ENCODE data around the gene THNSL1.
"Not testable (repeated sequence)": the region's sequence is repeated elsewhere in the genome, so short reads cannot be mapped to it uniquely, and the experiment has no call there.

The THNSL1 gene, protein sequence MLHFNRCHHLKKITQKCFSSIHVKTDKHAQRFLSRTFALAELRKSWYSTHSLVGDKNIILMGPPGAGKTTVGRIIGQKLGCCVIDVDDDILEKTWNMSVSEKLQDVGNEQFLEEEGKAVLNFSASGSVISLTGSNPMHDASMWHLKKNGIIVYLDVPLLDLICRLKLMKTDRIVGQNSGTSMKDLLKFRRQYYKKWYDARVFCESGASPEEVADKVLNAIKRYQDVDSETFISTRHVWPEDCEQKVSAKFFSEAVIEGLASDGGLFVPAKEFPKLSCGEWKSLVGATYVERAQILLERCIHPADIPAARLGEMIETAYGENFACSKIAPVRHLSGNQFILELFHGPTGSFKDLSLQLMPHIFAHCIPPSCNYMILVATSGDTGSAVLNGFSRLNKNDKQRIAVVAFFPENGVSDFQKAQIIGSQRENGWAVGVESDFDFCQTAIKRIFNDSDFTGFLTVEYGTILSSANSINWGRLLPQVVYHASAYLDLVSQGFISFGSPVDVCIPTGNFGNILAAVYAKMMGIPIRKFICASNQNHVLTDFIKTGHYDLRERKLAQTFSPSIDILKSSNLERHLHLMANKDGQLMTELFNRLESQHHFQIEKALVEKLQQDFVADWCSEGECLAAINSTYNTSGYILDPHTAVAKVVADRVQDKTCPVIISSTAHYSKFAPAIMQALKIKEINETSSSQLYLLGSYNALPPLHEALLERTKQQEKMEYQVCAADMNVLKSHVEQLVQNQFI

DNA sequence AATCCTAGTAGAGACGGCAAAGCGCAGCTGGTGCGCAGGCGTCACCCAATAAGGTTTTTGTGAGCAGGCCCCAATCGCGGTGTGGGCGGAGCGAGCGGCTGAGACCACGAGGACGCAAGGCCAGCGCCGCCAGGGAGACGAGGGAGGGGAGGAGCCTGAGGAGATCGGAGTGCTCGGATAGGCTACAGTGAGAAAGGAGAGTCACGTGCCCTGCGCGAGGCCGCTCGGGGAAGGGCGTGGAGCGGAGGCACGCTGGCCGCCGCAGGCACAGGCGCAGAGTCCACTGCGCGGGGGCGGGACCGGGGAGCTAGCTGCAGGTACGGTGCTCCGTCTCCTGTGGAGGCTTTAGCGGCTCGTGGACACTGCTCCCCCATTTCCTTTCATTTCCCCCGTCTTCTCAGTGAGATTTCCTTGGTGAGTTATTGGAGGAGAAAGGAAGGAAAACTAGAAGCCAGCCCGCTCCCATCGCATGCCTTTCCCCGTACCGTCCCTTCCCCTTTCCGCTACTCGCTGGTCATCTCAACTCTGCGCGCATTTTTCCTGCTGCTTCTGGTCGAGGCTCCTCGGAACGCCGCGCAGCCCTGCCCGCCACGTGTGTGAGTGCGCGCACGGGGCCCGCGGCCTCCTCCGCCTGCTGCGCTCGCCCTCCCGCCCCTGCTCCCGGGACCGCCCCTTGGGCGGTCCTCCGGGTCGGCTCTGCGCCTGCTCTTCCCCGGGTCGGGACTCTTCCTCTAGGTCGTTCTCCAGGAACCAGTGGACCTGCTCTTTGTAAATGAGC is at the start of gene THNSL1:
Gene THNSL1 (plus strand): TSS at position 237 of the 778 bp plus-strand sequence. CDS start 6,612 bp downstream, outside the sequence.
- peak; percentile 95 for DNase-seq (ENCODE audit: low read depth)

DNA sequence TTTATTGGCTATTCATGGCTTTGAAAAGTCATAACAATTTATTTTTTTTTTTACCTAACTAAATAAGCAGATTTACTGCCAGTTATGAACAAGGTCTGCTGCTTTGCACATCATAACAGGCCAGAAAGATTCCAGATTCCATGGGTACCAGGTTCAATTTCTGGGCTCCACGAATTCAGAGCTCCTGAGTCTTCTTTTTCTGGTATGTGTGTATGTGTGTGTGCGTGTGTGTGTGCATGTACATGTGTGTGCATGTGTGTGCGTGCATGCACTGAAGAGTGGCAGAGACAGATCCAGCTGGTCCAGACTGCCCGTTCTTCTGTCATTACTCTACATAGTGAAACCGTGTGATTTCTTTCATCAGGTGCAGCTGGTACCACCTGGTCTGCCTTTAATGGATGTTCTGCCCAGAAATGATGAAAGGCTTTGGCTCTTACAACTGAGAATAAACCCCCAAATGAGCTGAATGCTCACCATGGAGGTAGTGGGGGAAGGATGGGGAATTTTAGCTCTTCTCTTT is 49.4 kb upstream of the THNSL1 start:
- DNase-seq (ENCODE audit: low read depth): no peak

DNA sequence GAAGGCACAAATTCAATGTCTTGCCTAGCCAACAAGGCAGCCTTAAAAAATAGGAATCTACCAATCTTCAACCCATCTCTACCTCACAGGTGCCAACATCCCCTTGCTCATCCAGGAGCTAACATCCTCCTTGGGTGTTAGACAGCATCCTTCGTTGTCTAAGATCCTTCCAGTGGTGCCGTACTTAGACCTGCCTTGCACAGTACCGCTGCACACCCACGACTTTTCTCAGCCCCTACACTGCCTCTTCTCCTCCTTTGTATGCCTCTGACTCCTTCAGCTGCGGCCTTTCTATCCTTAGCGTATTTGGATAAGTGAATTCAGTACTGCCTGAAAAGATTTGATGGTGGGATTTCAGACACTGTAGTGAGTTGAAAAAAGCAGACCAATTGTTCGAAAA is 48.1 kb upstream of the THNSL1 start:
- DNase-seq (ENCODE audit: low read depth): no peak

DNA sequence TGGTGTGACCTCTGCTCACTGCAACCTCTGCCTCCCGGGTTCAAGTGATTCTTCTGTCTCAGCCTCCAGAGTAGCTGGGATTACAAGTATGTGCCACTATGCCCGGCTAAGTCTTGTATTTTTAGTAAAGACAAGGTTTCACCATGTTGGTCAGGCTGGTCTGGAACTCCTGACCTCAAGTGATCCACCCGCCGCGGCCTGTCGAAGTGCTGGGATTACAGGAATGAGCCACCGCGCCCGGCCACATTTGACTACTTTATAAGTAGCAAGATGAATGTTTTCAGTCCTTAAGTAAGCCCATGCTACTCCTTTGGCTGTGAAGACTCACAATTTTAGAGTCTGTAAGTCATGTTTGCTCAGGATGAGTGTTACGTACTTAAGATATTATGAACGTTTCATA is 47.5 kb upstream of the THNSL1 start:
- DNase-seq (ENCODE audit: low read depth): not testable (repeated sequence)

DNA sequence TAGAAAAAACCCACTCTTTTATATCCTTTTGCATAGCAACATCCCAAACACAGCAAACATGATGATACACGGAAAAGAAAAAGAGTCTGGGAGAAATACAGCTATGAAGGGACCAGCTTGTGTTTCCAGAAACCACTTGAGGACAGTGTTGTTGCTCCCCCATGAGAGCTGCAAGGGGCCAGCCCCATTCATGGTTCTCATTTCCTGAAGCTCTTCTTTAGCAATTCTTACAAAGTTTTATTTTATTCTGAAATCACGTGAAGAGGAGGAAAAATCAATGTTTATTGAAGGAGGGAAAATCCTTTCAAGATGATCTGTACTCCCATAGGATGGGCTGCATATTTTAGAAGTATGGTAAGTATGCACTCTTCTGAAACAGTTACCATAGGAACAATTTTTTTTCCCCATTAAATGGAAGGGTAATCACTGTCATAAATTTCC is 46.6 kb upstream of the THNSL1 start:
- DNase-seq (ENCODE audit: low read depth): no peak

DNA sequence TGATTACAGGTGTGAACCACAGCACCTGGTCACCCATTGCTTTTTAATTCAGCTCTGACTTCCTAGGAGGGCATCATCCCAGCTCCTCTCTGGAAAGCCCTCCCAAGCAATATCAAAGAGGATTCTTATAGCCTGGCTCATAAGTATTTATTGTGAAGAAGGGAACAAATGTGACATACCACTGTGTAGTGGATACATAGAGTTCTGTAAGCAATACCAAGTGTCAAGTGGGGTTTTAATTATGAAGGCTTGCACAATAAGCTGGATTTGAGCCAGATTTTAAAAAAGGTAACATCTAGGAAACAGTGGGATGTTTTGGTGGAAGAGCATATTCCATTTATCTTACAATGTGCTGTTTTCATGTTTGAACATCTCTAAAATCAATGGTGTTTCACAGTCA is 45.0 kb upstream of the THNSL1 start:
- no peak for DNase-seq (ENCODE audit: low read depth)

DNA sequence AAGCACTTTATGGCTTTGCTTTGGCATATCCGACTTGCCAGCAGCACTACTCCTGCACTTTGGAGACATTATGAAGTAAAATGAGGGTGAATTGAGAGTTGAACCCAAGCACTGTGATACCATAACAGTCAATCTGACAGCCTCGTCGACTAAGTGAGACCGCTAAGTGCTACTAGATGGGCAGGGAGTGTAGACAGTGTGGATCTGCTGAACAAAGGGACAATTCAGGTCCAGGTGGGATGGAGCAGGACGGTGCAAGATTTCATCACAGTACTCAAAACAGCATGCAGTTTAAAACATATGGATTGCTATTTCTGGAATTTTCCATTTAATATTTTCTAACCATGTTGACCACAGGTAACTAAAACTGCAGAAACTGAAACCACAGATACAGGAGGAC is 43.2 kb upstream of the THNSL1 start:
- no peak for DNase-seq (ENCODE audit: low read depth)

DNA sequence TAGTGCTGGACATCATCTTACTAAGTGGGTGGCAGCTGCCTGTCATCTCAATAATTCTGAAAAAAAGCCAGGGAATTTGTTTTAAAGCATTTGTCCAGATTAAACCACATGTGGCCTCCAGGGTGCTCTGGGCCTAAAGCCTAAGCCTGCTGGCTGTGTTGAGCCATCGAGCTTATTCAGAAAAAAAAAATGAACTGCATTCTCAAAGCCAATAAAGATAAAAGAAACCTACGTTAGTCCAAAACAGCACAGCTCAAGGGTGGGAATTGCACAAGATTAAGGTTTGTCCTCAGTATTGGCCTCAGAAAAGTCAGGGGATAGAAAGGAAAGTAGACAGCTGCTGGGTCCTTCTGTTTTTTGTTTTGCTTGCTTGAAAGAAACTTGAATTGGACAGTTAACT is 41.4 kb upstream of the THNSL1 start:
- DNase-seq (ENCODE audit: low read depth): no peak

DNA sequence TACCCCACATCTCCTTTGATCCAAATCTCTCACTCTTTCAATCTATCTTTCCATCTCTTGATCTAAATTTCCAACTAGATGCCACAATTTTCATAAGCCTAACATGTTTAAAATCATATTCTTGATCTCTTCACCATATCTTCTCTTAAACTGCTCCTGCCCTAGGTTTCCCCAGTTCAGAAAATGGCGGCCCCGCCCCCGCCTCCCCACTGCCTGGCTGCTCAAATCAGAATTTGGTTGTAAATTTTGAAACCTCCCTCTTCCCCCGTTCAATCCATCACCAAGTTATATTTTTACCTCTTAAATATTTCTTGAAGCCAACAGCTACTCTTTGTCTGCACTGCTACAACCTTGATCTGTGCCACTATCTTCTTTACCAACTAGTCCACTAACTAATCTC is 36.7 kb upstream of the THNSL1 start:
- no peak for DNase-seq (ENCODE audit: low read depth)

DNA sequence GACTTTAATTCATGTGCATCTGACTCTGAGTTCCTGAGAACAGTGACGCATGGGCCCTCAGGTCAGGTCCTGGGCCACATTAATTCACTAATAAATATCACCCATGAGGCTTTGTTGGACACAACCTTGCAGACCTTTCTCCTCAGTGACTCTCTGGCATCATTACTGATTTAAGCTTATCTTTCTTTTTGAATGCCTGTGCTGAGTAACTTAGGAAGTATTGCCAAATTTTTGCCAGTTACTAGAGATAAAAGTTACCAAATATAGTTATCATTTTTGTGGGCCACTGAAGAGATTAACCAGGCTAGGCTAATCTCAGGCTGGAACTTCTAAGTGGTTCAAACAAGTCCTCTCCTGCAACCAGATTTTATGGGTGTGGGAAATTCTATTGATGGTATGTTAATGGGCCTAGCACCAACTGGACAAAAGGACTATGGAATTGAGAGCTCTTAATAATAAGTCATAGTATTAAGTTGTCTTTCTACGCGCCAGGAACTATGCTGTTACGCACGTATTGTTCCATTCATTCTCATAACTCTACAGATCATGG is 35.2 kb upstream of the THNSL1 start:
- no peak for DNase-seq (ENCODE audit: low read depth)

DNA sequence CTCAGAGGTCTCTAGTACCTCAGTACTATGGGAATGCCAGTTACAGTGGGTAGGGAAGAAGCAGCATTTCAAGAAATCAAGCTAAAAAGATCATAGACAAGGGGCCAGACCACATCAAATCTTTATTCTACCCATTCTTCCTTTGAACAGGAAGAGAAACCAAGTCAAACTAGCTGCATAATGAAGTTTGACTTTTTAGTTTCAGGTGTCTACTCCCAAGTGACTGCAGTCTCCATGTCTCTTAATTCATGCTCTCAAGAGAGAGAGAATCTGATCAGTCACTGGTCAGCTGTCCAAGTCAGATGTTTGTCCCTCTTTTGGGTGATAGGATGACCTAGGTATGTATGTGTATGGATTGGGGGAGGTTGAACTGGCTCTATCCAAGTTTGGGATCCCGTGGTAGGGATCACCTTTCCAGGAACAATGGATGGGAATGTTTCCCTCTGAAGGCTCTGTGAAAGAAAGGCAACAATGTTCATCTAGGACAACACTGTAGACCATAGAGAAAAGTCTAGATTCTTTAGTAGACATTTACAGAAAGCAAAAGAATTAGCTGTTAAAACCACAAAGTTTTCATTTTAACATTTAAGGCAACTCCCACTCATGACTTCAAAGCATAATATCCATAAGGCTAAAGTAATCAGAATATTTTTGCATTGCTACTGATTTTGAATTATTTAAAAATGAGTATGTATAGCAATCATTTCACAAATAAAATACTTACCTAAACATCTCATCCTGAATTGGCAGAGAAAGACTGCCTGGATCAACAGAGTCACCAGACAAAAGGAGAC is 33.9 kb upstream of the THNSL1 start:
- no peak for DNase-seq (ENCODE audit: low read depth)

DNA sequence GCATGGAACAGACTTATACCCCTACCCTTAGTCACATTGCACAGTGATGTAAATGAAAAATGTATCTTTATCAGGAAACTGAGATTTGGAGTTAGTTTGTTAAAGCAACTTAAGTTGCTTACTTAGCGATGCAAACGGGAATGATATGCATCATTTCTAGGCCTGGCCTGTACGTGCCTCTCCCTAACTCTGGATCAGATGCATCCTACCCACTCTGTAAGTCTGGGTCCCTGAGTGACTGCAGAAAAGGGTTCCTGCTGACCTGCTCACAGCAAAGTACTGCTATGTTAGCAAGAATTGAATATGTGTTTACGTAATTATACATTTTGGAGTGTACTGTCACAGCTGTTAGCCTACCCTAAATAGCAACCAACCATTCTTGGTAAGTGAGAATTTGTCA is 33.3 kb upstream of the THNSL1 start:
- no peak for DNase-seq (ENCODE audit: low read depth)

DNA sequence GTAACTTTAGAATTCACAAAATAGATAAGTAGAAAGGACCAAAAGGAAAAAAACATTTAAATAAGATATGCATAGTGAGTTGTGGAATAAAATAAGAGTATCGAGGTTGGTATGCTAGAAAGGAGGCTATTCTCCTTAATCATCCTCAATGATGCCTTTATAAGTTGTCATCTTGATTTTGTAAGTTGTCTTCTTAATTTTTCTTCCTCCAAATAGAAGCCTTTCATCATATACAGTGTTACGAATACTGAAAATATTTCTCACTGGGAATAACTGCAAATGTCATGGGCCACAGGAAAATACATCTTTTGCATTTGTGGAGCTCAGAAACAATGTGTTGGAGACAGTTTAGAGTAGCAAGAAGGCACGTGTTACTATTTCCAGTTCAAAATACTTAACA is 32.5 kb upstream of the THNSL1 start:
- DNase-seq (ENCODE audit: low read depth): no peak

DNA sequence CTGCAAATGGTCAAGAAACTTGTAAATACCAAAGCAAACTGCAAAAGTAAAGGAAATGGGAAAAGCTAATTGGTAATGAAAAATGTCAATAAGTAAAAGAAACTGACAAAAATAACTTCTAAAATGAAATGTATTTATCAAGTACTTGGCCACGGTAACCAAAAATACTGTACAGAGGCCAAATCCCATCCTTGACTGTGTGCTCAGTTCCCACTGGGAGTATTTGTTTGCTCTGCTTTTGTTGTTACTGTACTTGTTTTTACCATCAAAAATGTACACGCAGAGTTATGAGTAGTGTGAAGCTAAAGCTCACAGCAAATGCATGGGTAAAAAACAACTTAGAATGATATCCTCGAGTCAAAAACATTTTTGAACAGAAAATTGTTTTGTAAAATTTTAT is 31.5 kb upstream of the THNSL1 start:
- DNase-seq (ENCODE audit: low read depth): no peak

DNA sequence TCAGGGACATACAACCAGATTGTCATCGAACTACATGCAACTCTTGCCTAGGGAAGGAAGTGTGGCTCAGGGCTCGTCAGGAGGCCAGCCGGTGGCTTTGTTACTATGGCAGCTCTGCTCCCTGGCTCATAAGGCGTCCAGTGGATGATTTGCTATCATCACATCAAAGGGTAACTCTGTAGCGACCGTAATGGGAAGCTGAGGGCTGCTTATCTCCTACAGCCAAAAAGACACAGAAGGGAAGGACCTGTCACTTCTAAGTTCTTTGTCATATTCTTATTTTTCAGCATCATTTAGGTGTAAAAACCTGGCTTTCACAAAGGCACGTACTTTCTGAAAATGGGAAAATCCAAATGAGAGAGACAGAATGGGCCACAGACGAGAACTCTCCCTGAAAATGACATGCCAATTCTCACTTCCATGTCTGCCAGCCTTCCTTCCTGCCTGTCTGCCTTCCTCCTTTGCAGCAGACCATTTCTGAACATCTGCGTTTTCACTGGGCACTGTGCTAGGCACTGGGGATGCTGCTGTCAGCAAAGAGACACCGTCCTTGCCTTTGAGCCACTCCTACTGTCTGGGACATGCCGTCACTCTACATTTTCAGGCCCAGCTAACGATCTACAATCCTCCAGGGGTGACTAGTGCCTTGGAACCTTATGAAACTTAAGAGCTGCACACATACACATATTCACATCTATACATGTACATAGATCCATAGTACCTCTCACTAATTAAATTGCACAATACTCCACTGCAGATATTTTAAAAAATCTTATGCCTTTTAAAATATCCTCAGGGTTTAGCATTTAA is 27.4 kb upstream of the THNSL1 start:
- no peak for DNase-seq (ENCODE audit: low read depth)

DNA sequence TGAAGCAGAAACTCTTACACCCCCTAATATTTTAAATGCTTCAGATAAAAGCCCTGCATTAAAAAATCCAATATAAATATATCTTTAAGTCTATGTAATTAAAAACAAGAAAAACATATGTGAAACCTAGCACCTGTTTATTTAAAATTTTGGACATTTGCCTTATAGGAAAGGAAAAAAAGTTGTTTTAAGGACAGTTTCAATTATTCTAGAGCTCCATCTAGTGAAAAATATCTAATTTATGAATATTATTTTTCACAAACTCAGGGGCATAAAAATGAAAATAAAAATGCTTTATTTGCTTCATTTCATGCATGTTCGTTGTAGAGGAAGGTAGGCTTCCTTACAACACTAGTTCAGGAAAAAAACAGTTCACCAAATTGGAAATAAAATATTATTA is 26.5 kb upstream of the THNSL1 start:
- no peak for DNase-seq (ENCODE audit: low read depth)

DNA sequence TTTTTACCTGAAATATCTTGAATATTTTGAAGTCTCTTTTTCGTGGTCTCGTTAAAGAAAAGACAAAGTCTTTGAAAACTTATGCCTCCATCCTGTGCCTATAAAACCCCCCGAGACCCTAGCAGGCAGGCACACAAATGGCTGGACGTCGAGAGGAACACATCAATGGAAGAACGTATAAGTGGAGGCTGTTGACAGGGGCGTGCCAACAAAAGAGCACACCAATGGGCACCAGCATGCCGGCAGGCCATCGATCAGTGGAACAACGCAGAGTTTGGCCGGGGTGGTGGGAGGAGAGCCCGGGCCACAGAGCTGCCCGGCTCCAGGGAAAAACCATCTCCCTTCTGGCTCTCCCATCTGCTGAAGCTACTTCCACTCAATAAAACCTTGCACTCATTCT is 25.1 kb upstream of the THNSL1 start:
- DNase-seq (ENCODE audit: low read depth): no peak

DNA sequence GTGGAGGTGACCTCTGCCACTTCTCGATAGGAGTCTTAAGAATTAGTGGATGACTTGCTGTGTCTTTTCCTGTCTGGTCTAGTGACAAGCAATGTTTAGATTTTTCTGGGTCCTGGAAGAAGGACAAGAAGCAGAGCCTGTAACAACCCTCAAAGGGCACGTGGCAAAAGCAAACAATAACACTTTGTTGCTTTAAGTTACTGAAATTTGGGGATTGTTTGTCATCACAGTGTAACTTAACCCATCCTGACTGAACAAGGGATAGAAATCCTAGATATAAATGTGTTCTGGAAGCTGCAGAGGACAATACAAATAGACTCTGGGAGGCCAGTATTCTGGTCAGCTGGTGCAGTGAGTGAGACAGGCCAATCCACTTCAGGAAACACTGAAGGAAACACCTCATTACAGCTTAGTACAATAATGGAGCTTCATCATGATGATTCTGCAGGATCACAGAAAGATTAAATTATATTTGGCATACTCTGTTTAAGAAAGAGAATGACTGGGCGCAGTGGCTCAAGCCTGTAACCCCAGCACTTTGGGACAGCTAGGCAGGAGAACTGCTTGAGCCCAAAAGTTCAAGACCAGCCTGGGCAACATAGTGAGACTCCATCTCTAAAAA is 23.8 kb upstream of the THNSL1 start:
- no peak for DNase-seq (ENCODE audit: low read depth)

DNA sequence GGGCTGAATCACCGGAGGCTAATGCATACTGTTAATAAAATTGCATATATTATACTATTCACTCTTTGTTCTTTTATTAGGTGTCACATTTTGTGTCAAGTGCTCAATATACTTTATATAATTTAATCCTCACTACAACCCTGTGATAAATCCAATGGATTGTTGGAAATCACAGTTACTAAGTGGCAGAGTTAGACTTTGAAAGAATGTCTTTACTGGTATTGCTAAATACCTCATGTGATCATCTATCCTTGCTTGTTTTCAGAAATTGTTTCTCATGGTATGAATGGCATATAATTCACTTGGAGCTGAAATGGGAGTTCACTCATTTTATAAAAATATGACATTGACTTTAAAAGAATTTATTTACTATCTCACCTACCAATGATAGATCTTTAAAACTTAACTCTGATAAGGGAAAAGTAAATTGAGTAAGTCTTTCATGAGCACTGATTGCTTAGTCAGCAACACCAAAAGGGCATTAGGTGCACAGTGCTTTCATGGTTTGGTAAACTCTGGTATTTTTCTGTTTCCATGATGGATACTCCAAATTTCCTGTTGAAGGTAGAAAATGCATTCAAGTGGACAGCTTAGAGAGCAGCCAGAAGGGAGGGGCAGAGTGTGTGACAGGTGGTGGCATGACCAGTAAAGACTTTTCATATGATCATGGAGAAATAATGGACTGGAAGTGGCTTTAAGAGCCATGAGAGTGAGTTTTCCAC is 23.0 kb upstream of the THNSL1 start:
- no peak for DNase-seq (ENCODE audit: low read depth)

Data from non-pigmented ciliary epithelial cell (primary cell).